ENCODE measurements around the gene MED25. TPM values are rescaled to one million over a fixed set of nuclear protein-coding genes. Genes with fewer than 3 reads are reported as not detected.
A peak's percentile ranks its signal among the peaks of the same experiment; 100 is the strongest.

The MED25 gene
- total RNA-seq, 1 experiment from 2014 or later: 93.0 TPM

GRCh38 chr19:49807904-49808675 is 10.0 kb upstream of the MED25 start:
- ChIA-PET CTCF (interaction anchor here (0.6 kb wide), 2 partner anchors 137 to 658 kb away, joined by 3 to 4 read pairs; no protein-coding TSS in a partner anchor), POLR2A (ENCODE audit: low non-redundant PET) (no interaction called here)
- H3K36me3 ChIP-seq (ENCODE audit: insufficient read depth, low read length, poor library complexity, severe bottlenecking): peaks cover 16% of the 10 kb centered on the region
- peak overlapping the region; percentile 77 for H3K27ac ChIP-seq (ENCODE audit: low read depth, low read length, poor library complexity, severe bottlenecking)
- no peak for DNase-seq (ENCODE audit: low spot score)
- H3K27me3 ChIP-seq (replicated peaks; ENCODE audit: insufficient read depth, low read depth, low read length, poor library complexity): no peaks in the 10 kb centered on the region
- H3K4me3 ChIP-seq (ENCODE audit: low read depth, low read length, poor library complexity, severe bottlenecking): peak overlapping the region; percentile 52
- BruUV-seq (replicated peaks): no TSS peak
- TF ChIP-seq CTCF (conservative IDR thresholded peaks at IDR 0.05; ENCODE audit: low read depth, low read length) (no peak), EZH2 (IDR thresholded peaks at IDR 0.05; ENCODE audit: borderline replicate concordance, low read depth, low read length, poor library complexity, severe bottlenecking) (no peak)
- H3K9me3 ChIP-seq (ENCODE audit: low read depth, low read length, poor library complexity, severe bottlenecking): no peaks in the 10 kb centered on the region
- H3K4me1 ChIP-seq (ENCODE audit: insufficient read depth, low read length, poor library complexity, severe bottlenecking): peaks cover 20% of the 10 kb centered on the region
- intact Hi-C loops (cut with micrococcal nuclease; ENCODE audit: unreplicated experiment): no loop called here

- intact Hi-C loops (cut with micrococcal nuclease; ENCODE audit: unreplicated experiment): no loop called here
- DNase-seq (ENCODE audit: low spot score): peak; percentile 94
- POLR2A ChIA-PET (ENCODE audit: low non-redundant PET): no interaction called here
Measured at GRCh38 chr19:49808711-49809159, 9.4 kb upstream of the MED25 start.

More at GRCh38 chr19:49808711-49809159, 9.4 kb upstream of the MED25 start:
- no peak for TF ChIP-seq EZH2 (IDR thresholded peaks at IDR 0.05; ENCODE audit: borderline replicate concordance, low read depth, low read length, poor library complexity, severe bottlenecking)
- TF ChIP-seq CTCF (conservative IDR thresholded peaks at IDR 0.05; ENCODE audit: low read depth, low read length): no peak
- no TSS peak for BruUV-seq (replicated peaks)
- CTCF ChIA-PET: interaction anchor here (0.6 kb wide), 2 partner anchors 138 to 658 kb away, joined by 3 to 4 read pairs; no protein-coding TSS in a partner anchor
- peaks cover 20% of the 10 kb centered on the region for H3K4me1 ChIP-seq (ENCODE audit: insufficient read depth, low read length, poor library complexity, severe bottlenecking)
- peak overlapping the region; percentile 52 for H3K4me3 ChIP-seq (ENCODE audit: low read depth, low read length, poor library complexity, severe bottlenecking)
- H3K36me3 ChIP-seq (ENCODE audit: insufficient read depth, low read length, poor library complexity, severe bottlenecking): peaks cover 10% of the 10 kb centered on the region
- no peaks in the 10 kb centered on the region for H3K27me3 ChIP-seq (replicated peaks; ENCODE audit: insufficient read depth, low read depth, low read length, poor library complexity)
- no peaks in the 10 kb centered on the region for H3K9me3 ChIP-seq (ENCODE audit: low read depth, low read length, poor library complexity, severe bottlenecking)
- H3K27ac ChIP-seq (ENCODE audit: low read depth, low read length, poor library complexity, severe bottlenecking): peak overlapping the region; percentile 77
